Mesothelial cell of epicardium (in vitro differentiated cells): ENCODE results near the gene EGFL8. TPM values are rescaled to one million over a fixed set of nuclear protein-coding genes. Genes with fewer than 3 reads are reported as not detected.

ENCODE experiments used
- DNase-seq, 2 experiments: peaks; one replicate each; pipeline ENCODE4 v3.0.0; 2021; ENCODE audit warnings: low spot score in 2 of 2; ENCODE audit not compliant: unreplicated experiment in 2 of 2
- H3K27ac Mint-ChIP-seq: 2 replicates; pipeline ENCODE4 v1.8.0; 2021; ENCODE audit warnings: mixed read lengths
- H3K27me3 Mint-ChIP-seq: 2 replicates; pipeline ENCODE4 v1.8.0; 2021; ENCODE audit warnings: low read depth, mixed read lengths
- H3K36me3 Mint-ChIP-seq: 2 replicates; pipeline ENCODE4 v1.8.0; 2021; ENCODE audit warnings: mixed read lengths
- H3K4me1 Mint-ChIP-seq: 2 replicates; pipeline ENCODE4 v1.8.0; 2021; ENCODE audit warnings: mixed read lengths
- H3K4me3 Mint-ChIP-seq: 2 replicates; pipeline ENCODE4 v1.8.0; 2021; ENCODE audit warnings: mild to moderate bottlenecking, moderate library complexity, mixed read lengths
- H3K9me3 Mint-ChIP-seq: 2 replicates; pipeline ENCODE4 v1.8.0; 2021; ENCODE audit warnings: mixed read lengths
- CTCF ChIP-seq: fragments of 200-600 bp; sonication (generic); IDR thresholded peaks from one replicate; pipeline ENCODE4 v1.5.0; 2021; ENCODE audit warnings: antibody characterized with exemption; ENCODE audit not compliant: unreplicated experiment
- total RNA-seq: library from RNA; stranded (reverse); gene quantifications from 3 replicates; pipeline ENCODE4 v1.2.1, GENCODE V29; 2021

The EGFL8 gene
- total RNA-seq, 1 donor from 2014 or later, result 48.3 TPM

- no peak for TF ChIP-seq CTCF
- Mint-ChIP-seq H3K27me3 (peaks cover 5% of the 10 kb centered on the region), H3K4me1 (peaks cover 48% of the 10 kb centered on the region), H3K27ac (peak overlapping the region; percentile 74), H3K4me3 (peak overlapping the region; percentile 61), H3K9me3 (no peaks in the 10 kb centered on the region), H3K36me3 (peaks cover 3% of the 10 kb centered on the region)
- no peak for DNase-seq
These were observed 13.1 kb upstream of the EGFL8 start for GRCh38 chr6:32151181-32151862.

GRCh38 chr6:32151863-32152768 is 12.3 kb upstream of the EGFL8 start, which contains the start of gene PRRT1:
Gene PRRT1 (minus strand): TSS chr6:32151939. CDS start chr6:32151827, 112 bp downstream.
- H3K4me1 Mint-ChIP-seq, result peaks cover 42% of the 10 kb centered on the region
- no peak for DNase-seq
- H3K4me3 Mint-ChIP-seq, result peak within 1 kb of the TSS; percentile 99
- H3K36me3 Mint-ChIP-seq, result peaks cover 3% of the 10 kb centered on the region
- no peaks in the 10 kb centered on the region for H3K9me3 Mint-ChIP-seq
- TF ChIP-seq CTCF, result no peak
- H3K27ac Mint-ChIP-seq, result peak within 1 kb of the TSS; percentile 99
- peaks cover 5% of the 10 kb centered on the region for H3K27me3 Mint-ChIP-seq

- DNase-seq, result peak in 1 of 2 experiments; percentile 61
- H3K4me3 Mint-ChIP-seq, result peak overlapping the region; percentile 99
- peaks cover 10% of the 10 kb centered on the region for H3K36me3 Mint-ChIP-seq
- H3K27me3 Mint-ChIP-seq, result peaks cover 5% of the 10 kb centered on the region
- H3K27ac Mint-ChIP-seq, result peak overlapping the region; percentile 99
- no peaks in the 10 kb centered on the region for H3K9me3 Mint-ChIP-seq
- H3K4me1 Mint-ChIP-seq, result peaks cover 42% of the 10 kb centered on the region
- no peak for TF ChIP-seq CTCF
These were observed 11.4 kb upstream of the EGFL8 start for GRCh38 chr6:32152769-32153563.

- DNase-seq, result peak; percentile 69 to 82
- Mint-ChIP-seq H3K27ac (peak within 1 kb of the TSS; percentile 99), H3K4me1 (peaks cover 42% of the 10 kb centered on the region), H3K4me3 (peak within 1 kb of the TSS; percentile 99), H3K9me3 (no peaks in the 10 kb centered on the region), H3K27me3 (peaks cover 5% of the 10 kb centered on the region), H3K36me3 (peaks cover 14% of the 10 kb centered on the region)
- TF ChIP-seq CTCF, result no peak
These were observed 10.6 kb upstream of the EGFL8 start, which contains the start of gene PPT2 for GRCh38 chr6:32153564-32154513. Gene PPT2 (plus strand): TSS chr6:32154141. CDS start chr6:32154595, 454 bp downstream.
